ENCODE data around the gene CLNS1A.
"Not testable (repeated sequence)": the region's sequence is repeated elsewhere in the genome, so short reads cannot be mapped to it uniquely, and the experiment has no call there.

CLNS1A gene

DNA sequence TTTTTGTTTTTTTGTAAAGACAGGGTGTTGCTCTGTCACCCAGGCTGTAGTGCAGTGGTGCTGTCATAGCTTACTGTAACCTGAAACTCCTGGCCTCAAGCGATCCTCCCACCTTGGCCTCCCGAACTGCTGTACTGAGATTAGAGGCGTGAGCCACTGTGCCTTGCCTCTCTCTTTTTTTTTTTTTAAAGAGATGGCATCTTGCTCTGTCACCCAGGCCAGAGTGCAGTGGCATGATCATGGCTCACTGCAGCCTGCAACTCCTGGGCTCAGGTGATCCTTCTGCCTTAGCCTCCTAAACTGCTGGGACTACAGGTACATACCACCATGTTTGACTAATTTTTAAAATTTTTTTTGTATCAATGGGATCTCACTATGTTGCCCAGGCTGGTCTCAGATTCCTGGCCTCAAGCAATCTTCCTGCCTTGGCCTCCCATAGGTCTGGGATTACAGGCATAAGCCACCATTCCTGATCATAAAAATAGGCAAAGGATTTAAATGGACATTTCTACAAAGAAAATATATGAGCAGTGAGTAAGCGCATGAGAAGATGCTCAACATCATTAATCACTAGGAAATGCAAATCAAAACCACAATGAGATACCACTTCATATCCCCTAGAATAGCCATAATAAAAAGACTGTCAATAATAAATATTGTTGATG lies 17.3 kb upstream of the CLNS1A start:
- Histone ChIP-seq H3K4me1 (no peaks in the 10 kb centered on the region), H3K4me3 (ENCODE audit: low read depth, low read length) (no peak overlapping the region), H3K27me3 (no peaks in the 10 kb centered on the region), H3K9me3 (no peaks in the 10 kb centered on the region), H3K36me3 (no peaks in the 10 kb centered on the region)
- DNase-seq = no peak
- TF ChIP-seq, protein P1, sequence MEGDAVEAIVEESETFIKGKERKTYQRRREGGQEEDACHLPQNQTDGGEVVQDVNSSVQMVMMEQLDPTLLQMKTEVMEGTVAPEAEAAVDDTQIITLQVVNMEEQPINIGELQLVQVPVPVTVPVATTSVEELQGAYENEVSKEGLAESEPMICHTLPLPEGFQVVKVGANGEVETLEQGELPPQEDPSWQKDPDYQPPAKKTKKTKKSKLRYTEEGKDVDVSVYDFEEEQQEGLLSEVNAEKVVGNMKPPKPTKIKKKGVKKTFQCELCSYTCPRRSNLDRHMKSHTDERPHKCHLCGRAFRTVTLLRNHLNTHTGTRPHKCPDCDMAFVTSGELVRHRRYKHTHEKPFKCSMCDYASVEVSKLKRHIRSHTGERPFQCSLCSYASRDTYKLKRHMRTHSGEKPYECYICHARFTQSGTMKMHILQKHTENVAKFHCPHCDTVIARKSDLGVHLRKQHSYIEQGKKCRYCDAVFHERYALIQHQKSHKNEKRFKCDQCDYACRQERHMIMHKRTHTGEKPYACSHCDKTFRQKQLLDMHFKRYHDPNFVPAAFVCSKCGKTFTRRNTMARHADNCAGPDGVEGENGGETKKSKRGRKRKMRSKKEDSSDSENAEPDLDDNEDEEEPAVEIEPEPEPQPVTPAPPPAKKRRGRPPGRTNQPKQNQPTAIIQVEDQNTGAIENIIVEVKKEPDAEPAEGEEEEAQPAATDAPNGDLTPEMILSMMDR (IDR thresholded peaks at IDR 0.05; ENCODE audit: low read depth, low read length) = no peak

DNA sequence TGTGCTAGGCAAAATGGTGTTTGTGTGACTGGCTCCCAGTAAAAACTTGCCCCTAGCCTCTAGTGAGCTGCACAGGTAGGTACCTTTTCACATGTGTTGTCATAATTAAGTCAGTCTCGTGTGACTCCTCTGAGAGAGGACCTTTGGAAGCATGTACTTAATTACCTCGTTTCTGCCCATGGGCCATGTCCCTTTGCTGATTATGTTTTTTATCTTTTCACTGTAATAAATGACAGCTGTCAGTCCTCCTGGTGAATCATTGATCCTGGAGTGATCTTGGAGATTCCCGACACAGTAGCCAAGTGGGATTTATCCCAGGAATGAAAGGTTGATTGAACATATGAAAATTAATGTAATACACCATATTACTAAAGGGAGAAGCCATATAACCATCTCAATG lies 12.5 kb upstream of the CLNS1A start:
- H3K4me1 ChIP-seq = no peaks in the 10 kb centered on the region
- no peak for DNase-seq
- no peaks in the 10 kb centered on the region for H3K9me3 ChIP-seq
- H3K36me3 ChIP-seq = no peaks in the 10 kb centered on the region
- H3K4me3 ChIP-seq (ENCODE audit: low read depth, low read length) = no peak overlapping the region
- TF ChIP-seq, protein P1 (IDR thresholded peaks at IDR 0.05; ENCODE audit: low read depth, low read length) = no peak
- no peaks in the 10 kb centered on the region for H3K27me3 ChIP-seq

DNA sequence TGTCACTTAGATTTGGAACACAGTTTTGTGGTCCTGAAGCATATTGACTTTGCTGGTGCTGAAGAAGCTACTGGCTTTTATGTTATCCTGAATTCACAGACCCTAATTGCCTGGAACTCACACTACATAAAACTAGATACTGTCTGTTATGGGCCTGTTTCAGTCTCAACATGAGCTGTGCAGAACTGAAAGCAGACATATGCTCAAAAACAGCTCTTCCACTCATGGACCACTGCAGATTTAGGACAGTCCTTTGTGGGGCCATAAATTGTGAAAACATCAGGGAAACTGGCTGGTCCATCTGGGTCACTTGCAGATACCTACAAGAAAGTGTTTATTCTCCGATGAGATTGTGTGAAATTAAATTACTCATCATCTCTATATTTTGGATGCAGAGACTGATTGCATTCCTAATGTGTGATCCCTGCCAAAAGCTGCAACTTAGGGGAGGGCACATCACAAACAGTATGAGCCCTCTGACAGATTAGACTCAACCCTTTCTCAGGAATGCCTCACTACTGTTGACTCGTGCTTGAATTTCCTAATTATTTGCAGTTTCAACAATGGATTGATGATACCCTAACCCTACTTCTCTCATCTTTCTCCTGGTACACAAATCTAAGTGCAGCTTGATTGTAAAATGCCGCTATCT lies 10.2 kb upstream of the CLNS1A start:
- no peaks in the 10 kb centered on the region for H3K27me3 ChIP-seq

DNA sequence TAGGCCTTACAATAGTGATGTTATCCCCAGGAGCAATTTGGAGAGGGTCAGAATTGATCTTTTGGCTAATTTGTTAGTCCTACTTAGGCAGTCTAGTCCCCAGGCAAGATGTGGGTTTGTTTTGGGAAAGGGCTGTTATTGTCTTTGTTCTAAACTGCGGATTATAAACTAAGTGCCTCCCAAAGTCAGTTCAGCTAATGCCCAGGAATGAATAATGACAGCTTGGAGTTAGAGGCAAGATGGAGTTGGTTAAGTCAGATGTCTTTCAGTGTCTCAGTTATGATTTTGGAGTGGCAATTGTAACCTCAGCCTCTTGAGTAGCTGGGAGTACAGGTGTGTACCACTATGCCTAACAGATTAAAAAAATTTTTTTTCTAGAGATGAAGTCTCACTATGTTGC lies 7.3 kb upstream of the CLNS1A start:
- H3K9me3 ChIP-seq = no peaks in the 10 kb centered on the region
- TF ChIP-seq, protein P1 (IDR thresholded peaks at IDR 0.05; ENCODE audit: low read depth, low read length) = no peak
- H3K4me1 ChIP-seq = no peaks in the 10 kb centered on the region
- H3K27me3 ChIP-seq = no peaks in the 10 kb centered on the region
- no peak for DNase-seq
- no peak overlapping the region for H3K4me3 ChIP-seq (ENCODE audit: low read depth, low read length)
- H3K36me3 ChIP-seq = no peaks in the 10 kb centered on the region

More for the DNA sequence above, 10.2 kb upstream of the CLNS1A start:
- no peaks in the 10 kb centered on the region for H3K4me1 ChIP-seq
- H3K36me3 ChIP-seq = no peaks in the 10 kb centered on the region
- TF ChIP-seq, protein P1 (IDR thresholded peaks at IDR 0.05; ENCODE audit: low read depth, low read length) = no peak
- no peak for DNase-seq
- no peaks in the 10 kb centered on the region for H3K9me3 ChIP-seq
- H3K4me3 ChIP-seq (ENCODE audit: low read depth, low read length) = no peak overlapping the region

DNA sequence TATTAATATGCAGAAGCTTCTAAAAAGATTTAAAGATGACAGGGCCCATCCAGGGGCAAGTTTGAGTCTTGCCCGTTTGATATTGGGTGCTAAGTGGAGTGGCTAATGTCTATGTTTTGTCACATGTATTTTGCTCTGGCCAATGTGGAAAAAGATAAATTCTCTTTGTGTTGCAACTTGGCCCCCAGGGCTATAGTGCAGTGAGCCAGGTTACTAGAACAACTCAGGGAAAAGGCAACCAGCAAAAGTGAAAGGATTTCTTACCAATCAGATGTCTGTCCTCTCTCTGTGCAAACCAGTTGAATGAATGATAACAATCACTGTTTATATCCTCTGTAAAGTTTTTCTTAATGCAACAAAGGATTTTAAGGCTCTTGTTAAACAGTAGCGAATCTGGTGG lies 4.6 kb upstream of the CLNS1A start:
- no peaks in the 10 kb centered on the region for H3K27me3 ChIP-seq
- no peaks in the 10 kb centered on the region for H3K36me3 ChIP-seq
- no peak for DNase-seq
- no peak overlapping the region for H3K4me3 ChIP-seq (ENCODE audit: low read depth, low read length)
- TF ChIP-seq, protein P1 (IDR thresholded peaks at IDR 0.05; ENCODE audit: low read depth, low read length) = no peak
- H3K4me1 ChIP-seq = peaks cover 4% of the 10 kb centered on the region
- H3K9me3 ChIP-seq = no peaks in the 10 kb centered on the region

DNA sequence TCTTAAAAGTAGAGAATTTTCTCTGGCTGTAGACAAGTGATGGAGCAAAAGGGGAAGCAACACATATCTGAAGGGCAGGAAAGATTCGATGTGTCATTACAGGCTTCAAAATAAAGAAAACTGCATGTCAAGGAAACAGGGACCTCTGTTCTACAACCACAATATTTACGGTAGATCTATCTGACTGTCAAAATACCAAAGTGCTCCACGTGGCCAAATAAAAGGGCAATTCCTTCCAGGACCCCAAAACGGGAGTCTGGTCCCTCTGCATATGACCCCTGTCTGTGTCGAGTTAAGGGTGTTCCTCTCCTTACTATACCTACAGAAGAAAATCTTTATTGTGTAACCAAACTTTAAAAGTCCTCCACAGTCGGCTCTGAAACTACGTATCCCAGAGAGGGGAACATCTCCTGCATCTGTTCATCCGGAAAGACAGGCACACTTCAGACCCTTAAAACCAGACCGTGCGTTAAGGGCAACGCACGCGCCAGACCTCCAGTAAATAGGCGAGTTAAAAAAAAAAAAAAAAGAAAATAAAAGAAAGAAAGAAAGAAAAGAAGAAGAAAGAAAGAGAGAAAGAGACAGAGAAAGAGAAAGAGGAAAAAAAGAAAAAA lies 756 bp downstream of the CLNS1A start:
- Histone ChIP-seq H3K4me1 (peaks cover 4% of the 10 kb centered on the region), H3K36me3 (peaks cover 31% of the 10 kb centered on the region), H3K9me3 (no peaks in the 10 kb centered on the region), H3K4me3 (ENCODE audit: low read depth, low read length) (peak overlapping the region; percentile 97), H3K27me3 (no peaks in the 10 kb centered on the region)
- TF ChIP-seq, protein P1 (IDR thresholded peaks at IDR 0.05; ENCODE audit: low read depth, low read length) = no peak
- no peak for DNase-seq

DNA sequence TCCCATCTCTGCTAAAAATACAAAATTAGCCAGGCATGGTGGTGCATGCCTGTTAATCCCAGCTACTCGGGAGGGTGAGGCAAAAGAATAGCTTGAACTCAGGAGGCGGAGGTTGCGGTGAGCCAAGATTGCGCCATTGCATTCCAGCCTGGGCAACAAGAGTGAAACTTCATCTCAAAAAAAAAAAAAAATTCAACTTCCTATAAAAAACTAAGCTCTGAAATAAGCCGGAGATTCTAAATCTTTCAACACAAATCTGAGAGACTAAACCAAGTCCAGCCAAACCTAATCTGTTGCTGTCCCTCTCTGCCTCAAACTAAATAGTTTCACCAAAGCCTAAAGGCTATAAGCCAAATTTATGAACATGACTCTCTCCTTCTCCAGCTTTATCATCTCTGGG lies 3.7 kb downstream of the CLNS1A start:
- H3K27me3 ChIP-seq; H3K9me3 ChIP-seq; H3K4me3 ChIP-seq (ENCODE audit: low read depth, low read length); DNase-seq; H3K4me1 ChIP-seq: not testable (repeated sequence)
- H3K36me3 ChIP-seq = peaks cover 46% of the 10 kb centered on the region

Data from BE2C (cell line).